Fibroblast of villous mesenchyme (primary cell): ENCODE measurements around the gene PRTN3. TPM values are rescaled to one million over a fixed set of nuclear protein-coding genes. Genes with fewer than 3 reads are reported as not detected.

Experiments used
- DNase-seq: peaks from one replicate; pipeline ENCODE4 v3.0.0-alpha.2; 2010; ENCODE audit warnings: low read depth
- H3K4me3 ChIP-seq: 2 replicates; pipeline ENCODE4 v1.5.1; 2011; ENCODE audit warnings: low read depth, mild to moderate bottlenecking, low read length
- CTCF ChIP-seq: IDR thresholded peaks from 2 replicates; pipeline ENCODE4 v1.5.1; 2012; ENCODE audit warnings: low read depth, mild to moderate bottlenecking, low read length; ENCODE audit not compliant: insufficient read depth
- total RNA-seq: library from RNA; depleted of rRNA; stranded (reverse); fragments of >200 nt; gene quantifications from 2 replicates; pipeline ENCODE4 v1.2.3, GENCODE V29; 2012

Gene PRTN3
- total RNA-seq, 1 donor, result not detected

GRCh38 chr19:795691-796581 lies 44.9 kb upstream of the PRTN3 start:
- TF ChIP-seq CTCF, result no peak
- no peak for DNase-seq
- H3K4me3 ChIP-seq, result peak overlapping the region; percentile 64

GRCh38 chr19:796692-797527 lies 43.9 kb upstream of the PRTN3 start, which contains the start of gene PTBP1:
PTBP1 (plus strand) TSS chr19:797452; CDS start chr19:797498, 46 bp downstream.
- TF ChIP-seq CTCF, result peak; percentile 10
- peak; percentile 100 for DNase-seq
- peak within 1 kb of the TSS; percentile 91 for H3K4me3 ChIP-seq

- peak; percentile 88 for DNase-seq
- TF ChIP-seq CTCF, result no peak
- peak overlapping the region; percentile 91 for H3K4me3 ChIP-seq
Observed at GRCh38 chr19:797528-798414, 43.0 kb upstream of the PRTN3 start.

- peak overlapping the region; percentile 91 for H3K4me3 ChIP-seq
- no peak for DNase-seq
- TF ChIP-seq CTCF, result no peak
Observed at GRCh38 chr19:798415-799075, 42.3 kb upstream of the PRTN3 start.

GRCh38 chr19:799076-799881 lies 41.5 kb upstream of the PRTN3 start:
- peak; percentile 46 for TF ChIP-seq CTCF
- peak overlapping the region; percentile 91 for H3K4me3 ChIP-seq
- DNase-seq, result peak; percentile 72
